Heart left ventricle (tissue), 16 donors: ENCODE measurements around the gene MMAB. TPM values are rescaled to one million over a fixed set of nuclear protein-coding genes. Genes with fewer than 3 reads are reported as not detected.

Experiments
- ATAC-seq, 4 donors: fragments of 200-7000 bp; cut with Tn5 transposase; one replicate each; pipeline ENCODE4 v1.9.1; 2020 to 2022; ENCODE audit warnings: moderate library complexity in 4 of 4, mild to moderate bottlenecking in 3 of 4, moderate number of reproducible peaks in 1 of 4
- DNase-seq, 5 donors: peaks; one replicate each; pipeline ENCODE4 v3.0.0-alpha.2; 2020
- H3K27ac ChIP-seq, 12 donors: fragments of 200-600 bp; sonication (generic) in 4 of 12; one replicate each; pipeline versions ENCODE4 v1.5.0 to v1.8.0; 2016 to 2022; ENCODE audit warnings: mild to moderate bottlenecking in 2 of 12
- H3K27me3 ChIP-seq, 9 donors: fragments of 200-600 bp; sonication (generic) in 2 of 9; one replicate each; pipeline versions ENCODE4 v1.5.1 to v1.8.0; 2016 to 2022; ENCODE audit warnings: mild to moderate bottlenecking in 3 of 9
- H3K36me3 ChIP-seq, 9 donors: fragments of 200-600 bp; sonication (generic) in 2 of 9; one replicate each; pipeline versions ENCODE4 v1.5.0 to v1.8.0; 2018 to 2022; ENCODE audit warnings: mild to moderate bottlenecking in 2 of 9
- H3K4me1 ChIP-seq, 12 donors: fragments of 200-600 bp; sonication (generic) in 4 of 12; one replicate each; pipeline versions ENCODE4 v1.5.0 to v1.8.0; 2016 to 2022; ENCODE audit warnings: mild to moderate bottlenecking in 3 of 12
- H3K4me3 ChIP-seq, 12 donors: fragments of 200-600 bp; sonication (generic) in 4 of 12; one replicate each; pipeline versions ENCODE4 v1.5.0 to v1.8.0; 2017 to 2022; ENCODE audit warnings: mild to moderate bottlenecking in 9 of 12, moderate library complexity in 4 of 12
- H3K9me3 ChIP-seq, 12 donors: fragments of 200-600 bp; sonication (generic) in 4 of 12; one replicate each; pipeline versions ENCODE4 v1.5.0 to v1.8.0; 2016 to 2022; ENCODE audit warnings: mild to moderate bottlenecking in 1 of 12
- POLR2A ChIP-seq, 2 donors: fragments of 450-650 bp; IDR thresholded peaks; one replicate each; pipeline ENCODE4 v1.6.1; 2017; ENCODE audit warnings: antibody characterized with exemption in 2 of 2, mild to moderate bottlenecking in 2 of 2, moderate library complexity in 2 of 2
- WGBS, 4 donors: extraction: QIAGEN DNeasy Blood & Tissue Kit in 2 of 4; methylation state at CpG; one replicate each; pipeline versions ENCODE4 v1.1.5 to v1.1.7; 2013 to 2018; 5-methylcytosine and 5-hydroxymethylcytosine counted together
- intact Hi-C, 10 donors: fragments of 100-400 bp; cut with DNase I; formaldehyde crosslinking; loops; one replicate each; pipeline versions ENCODE4 v1.11.1 to v1.14.2; 2022
- polyA plus RNA-seq, 2 donors: library from polyadenylated mRNA; stranded (reverse); fragments of 200-250 nt; gene quantifications; one replicate each; pipeline ENCODE4 v1.2.3, GENCODE V29; 2013
- total RNA-seq, 9 donors: library from RNA; depleted of rRNA in 2 of 9; stranded (reverse); fragments of >200 nt in 2 of 9; fragmentation: NEBNext Ultra II Directional in 3 of 9; extraction: Animal tissue kit (Norgen Biotek cat#: 25700) in 3 of 9; gene quantifications; one replicate each; pipeline versions ENCODE4 v1.1.0 to v1.2.4, GENCODE V29; 2016 to 2023
- TF ChIP-seq, protein P1 (sequence below), 12 donors: fragments of 200-600 bp; sonication (generic) in 4 of 12; IDR thresholded peaks; one replicate each; pipeline versions ENCODE4 v1.5.0 to v1.8.0; 2018 to 2022; ENCODE audit warnings: antibody characterized with exemption in 12 of 12, mild to moderate bottlenecking in 5 of 12
- donor health status: ischemic (EF 13 %, LVEDD 7.1; RV severe dilation, severe dysfunction).
- donor health status: healthy with polysubstance abuse.
- donor health status: DM: no; HTN: yes; CAD: no.
- donor health status: DM: no; HTN: no; CAD: no.
- donor health status: ischemic (EF 25% LVEDD 6.9; RV normal size, moderate dysfunction).
- donor health status: ischemic (EF 25% LVEDD 5.7; RV mildly dilated, moderate dysfunction).
- donor health status: healthy.
- donor health status: DM: yes; HTN: yes; CAD: no.
- donor health status: ischemic (EF 35%, LVEDD 5.7; RV mildly dilated, moderate dysfunction).
- donor health status: nonischemic (EF 11% LVEDD 7.7; RV severe dilation, severe dysfunction).
- donor health status: DM: yes; HTN: yes; CAD: no.
- donor health status: PGD.
- donor health status: ischemic (EF 29% LVEDD 5.4; RV normal size, mild dysfunction).
- donor health status: nonischemic (EF 23%, LVEDD 6.1; RV moderate dilation, normal function).

Gene MMAB
- total and polyA plus RNA-seq, 11 donors = 29.5 to 43.4 (median 34.5) TPM

- WGBS, 4 donors = 75 to 83% (median 77%) methylated on average over 12 of the region's 12 CpGs
- peak in 1 of 5 donors; percentile 24 for DNase-seq
- H3K27me3 ChIP-seq = peaks cover 0 to 28% (median 4%) of the 10 kb centered on the region in 9 donors
- TF ChIP-seq, protein P1, sequence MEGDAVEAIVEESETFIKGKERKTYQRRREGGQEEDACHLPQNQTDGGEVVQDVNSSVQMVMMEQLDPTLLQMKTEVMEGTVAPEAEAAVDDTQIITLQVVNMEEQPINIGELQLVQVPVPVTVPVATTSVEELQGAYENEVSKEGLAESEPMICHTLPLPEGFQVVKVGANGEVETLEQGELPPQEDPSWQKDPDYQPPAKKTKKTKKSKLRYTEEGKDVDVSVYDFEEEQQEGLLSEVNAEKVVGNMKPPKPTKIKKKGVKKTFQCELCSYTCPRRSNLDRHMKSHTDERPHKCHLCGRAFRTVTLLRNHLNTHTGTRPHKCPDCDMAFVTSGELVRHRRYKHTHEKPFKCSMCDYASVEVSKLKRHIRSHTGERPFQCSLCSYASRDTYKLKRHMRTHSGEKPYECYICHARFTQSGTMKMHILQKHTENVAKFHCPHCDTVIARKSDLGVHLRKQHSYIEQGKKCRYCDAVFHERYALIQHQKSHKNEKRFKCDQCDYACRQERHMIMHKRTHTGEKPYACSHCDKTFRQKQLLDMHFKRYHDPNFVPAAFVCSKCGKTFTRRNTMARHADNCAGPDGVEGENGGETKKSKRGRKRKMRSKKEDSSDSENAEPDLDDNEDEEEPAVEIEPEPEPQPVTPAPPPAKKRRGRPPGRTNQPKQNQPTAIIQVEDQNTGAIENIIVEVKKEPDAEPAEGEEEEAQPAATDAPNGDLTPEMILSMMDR (IDR thresholded peaks at IDR 0.05) = no peak
- no peak for TF ChIP-seq POLR2A (IDR thresholded peaks at IDR 0.05)
- H3K36me3 ChIP-seq = no peaks in the 10 kb centered on the region
- H3K4me3 ChIP-seq = no peak overlapping the region
- intact Hi-C loops = no loop called here
- no peak overlapping the region for H3K27ac ChIP-seq
- no peaks in the 10 kb centered on the region for H3K9me3 ChIP-seq
- ATAC-seq = no peak
- peaks cover 0 to 4% (median 3%) of the 10 kb centered on the region in 12 donors for H3K4me1 ChIP-seq
Observed at GRCh38 chr12:109550281-109550680, 23.0 kb downstream of the MMAB start.

GRCh38 chr12:109549613-109550270 lies 23.6 kb downstream of the MMAB start:
- DNase-seq (peak in 1 of 5 donors; percentile 25), ATAC-seq (no peak)
- H3K36me3 ChIP-seq = no peaks in the 10 kb centered on the region
- peaks cover 0 to 10% (median 7%) of the 10 kb centered on the region in 12 donors for H3K4me1 ChIP-seq
- H3K27ac ChIP-seq = no peak overlapping the region
- TF ChIP-seq POLR2A (IDR thresholded peaks at IDR 0.05) = no peak
- TF ChIP-seq, protein P1 (IDR thresholded peaks at IDR 0.05) = no peak
- WGBS, 4 donors = 65 to 77% (median 71%) methylated on average over 15 of the region's 15 CpGs
- no peaks in the 10 kb centered on the region for H3K9me3 ChIP-seq
- peaks cover 0 to 28% (median 4%) of the 10 kb centered on the region in 9 donors for H3K27me3 ChIP-seq
- intact Hi-C loops = no loop called here
- H3K4me3 ChIP-seq = no peak overlapping the region

DNA sequence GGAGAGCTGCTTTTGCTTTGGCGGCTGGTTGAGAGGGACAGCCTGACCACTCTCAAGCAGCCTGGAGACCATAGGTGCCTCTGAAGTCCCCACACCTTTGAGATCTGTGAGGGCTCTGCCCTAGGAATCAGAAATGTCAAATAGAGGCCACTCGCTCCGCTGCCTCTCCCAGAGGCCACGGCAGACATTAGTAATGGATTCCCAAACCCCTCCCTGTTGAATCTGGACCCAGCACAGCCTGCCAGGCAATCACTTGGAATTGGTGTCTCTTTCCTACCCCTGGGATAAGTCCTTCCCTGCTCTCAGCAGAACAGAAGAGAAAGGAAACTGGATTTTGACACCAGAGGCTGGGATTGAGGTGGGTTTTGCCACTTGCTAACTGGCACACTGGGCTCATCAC lies 25.0 kb downstream of the MMAB start:
- TF ChIP-seq, protein P1 (IDR thresholded peaks at IDR 0.05) = no peak
- TF ChIP-seq POLR2A (IDR thresholded peaks at IDR 0.05) = no peak
- ATAC-seq = no peak
- intact Hi-C loops = no loop called here

DNA sequence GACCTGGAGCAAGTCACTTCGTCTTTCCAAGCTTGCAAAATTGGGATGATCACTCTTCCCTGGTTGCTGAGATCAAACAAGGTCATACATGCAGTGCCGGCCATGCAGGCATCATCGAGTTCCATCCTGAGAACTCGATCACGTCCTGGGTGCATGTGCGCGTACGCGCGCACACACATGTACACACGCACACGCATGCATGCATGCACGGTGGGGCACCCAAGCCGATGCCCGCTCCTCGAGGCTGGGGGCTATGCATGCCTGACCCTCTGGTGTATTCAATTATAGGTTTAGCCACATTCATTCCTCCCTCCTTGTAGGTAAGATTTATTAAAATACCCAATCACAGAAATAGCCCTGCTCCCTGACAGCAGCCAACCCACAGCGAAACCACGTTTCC lies 26.0 kb downstream of the MMAB start:
- Histone ChIP-seq H3K9me3 (no peaks in the 10 kb centered on the region), H3K4me3 (no peak overlapping the region), H3K27me3 (peaks cover 0 to 28% (median 4%) of the 10 kb centered on the region in 9 donors), H3K36me3 (no peaks in the 10 kb centered on the region), H3K4me1 (peaks cover 0 to 13% (median 7%) of the 10 kb centered on the region in 12 donors), H3K27ac (no peak overlapping the region)
- TF ChIP-seq, protein P1 (IDR thresholded peaks at IDR 0.05) = no peak
- no peak for TF ChIP-seq POLR2A (IDR thresholded peaks at IDR 0.05)
- 89 to 95% (median 93%) methylated on average over 18 of the region's 18 CpGs for WGBS, 4 donors
- intact Hi-C loops = no loop called here
- ATAC-seq (no peak), DNase-seq (peak in 1 of 5 donors; percentile 16)

More for the DNA sequence above, 25.0 kb downstream of the MMAB start:
- no peaks in the 10 kb centered on the region for H3K36me3 ChIP-seq
- H3K4me1 ChIP-seq = peaks cover 0 to 13% (median 7%) of the 10 kb centered on the region in 12 donors
- 78 to 88% (median 83%) methylated on average over 4 of the region's 4 CpGs for WGBS, 4 donors
- DNase-seq = peak in 1 of 5 donors; percentile 5
- no peaks in the 10 kb centered on the region for H3K9me3 ChIP-seq
- no peak overlapping the region for H3K4me3 ChIP-seq
- peaks cover 0 to 28% (median 4%) of the 10 kb centered on the region in 9 donors for H3K27me3 ChIP-seq
- H3K27ac ChIP-seq = no peak overlapping the region
